ENCODE data around the gene COL23A1.

Gene COL23A1

GRCh38 chr5:178560911-178561310, 29.3 kb downstream of the COL23A1 start:
- no peak for DNase-seq (ENCODE audit: insufficient read length, low spot score)
- no peak for FAIRE-seq

- no peak for DNase-seq (ENCODE audit: insufficient read length, low spot score)
- no peak for FAIRE-seq
Observed at GRCh38 chr5:178557416-178557815, 32.8 kb downstream of the COL23A1 start.

GRCh38 chr5:178555771-178556211, 34.4 kb downstream of the COL23A1 start:
- no peak for DNase-seq (ENCODE audit: insufficient read length, low spot score)
- FAIRE-seq = no peak

- no peak for DNase-seq (ENCODE audit: insufficient read length, low spot score)
- no peak for FAIRE-seq
Observed at GRCh38 chr5:178555005-178555404, 35.2 kb downstream of the COL23A1 start.

- no peak for FAIRE-seq
- DNase-seq (ENCODE audit: insufficient read length, low spot score) = no peak
Observed at GRCh38 chr5:178554311-178554710, 35.9 kb downstream of the COL23A1 start.

GRCh38 chr5:178553517-178553916, 36.7 kb downstream of the COL23A1 start:
- no peak for FAIRE-seq
- DNase-seq (ENCODE audit: insufficient read length, low spot score) = no peak

GRCh38 chr5:178551468-178551867, 38.7 kb downstream of the COL23A1 start:
- FAIRE-seq (no peak), DNase-seq (ENCODE audit: insufficient read length, low spot score) (no peak)

GRCh38 chr5:178551059-178551458, 39.1 kb downstream of the COL23A1 start:
- FAIRE-seq = no peak
- no peak for DNase-seq (ENCODE audit: insufficient read length, low spot score)

- FAIRE-seq = no peak
Observed at GRCh38 chr5:178548746-178549145, 41.4 kb downstream of the COL23A1 start.

GRCh38 chr5:178547753-178548415, 42.3 kb downstream of the COL23A1 start:
- FAIRE-seq (no peak), DNase-seq (ENCODE audit: insufficient read length, low spot score) (no peak)

More at GRCh38 chr5:178548746-178549145, 41.4 kb downstream of the COL23A1 start:
- DNase-seq (ENCODE audit: insufficient read length, low spot score) = no peak

- DNase-seq (ENCODE audit: insufficient read length, low spot score) (no peak), FAIRE-seq (no peak)
Observed at GRCh38 chr5:178547052-178547666, 43.0 kb downstream of the COL23A1 start.

- no peak for FAIRE-seq
Observed at GRCh38 chr5:178546675-178547033, 43.5 kb downstream of the COL23A1 start.

GRCh38 chr5:178545941-178546674, 44.1 kb downstream of the COL23A1 start:
- no peak for FAIRE-seq
- no peak for DNase-seq (ENCODE audit: insufficient read length, low spot score)

More at GRCh38 chr5:178546675-178547033, 43.5 kb downstream of the COL23A1 start:
- no peak for DNase-seq (ENCODE audit: insufficient read length, low spot score)

- FAIRE-seq = no peak
Observed at GRCh38 chr5:178545176-178545575, 45.0 kb downstream of the COL23A1 start.

GRCh38 chr5:178544166-178544834, 45.9 kb downstream of the COL23A1 start:
- DNase-seq (ENCODE audit: insufficient read length, low spot score) (no peak), FAIRE-seq (no peak)

More at GRCh38 chr5:178545176-178545575, 45.0 kb downstream of the COL23A1 start:
- DNase-seq (ENCODE audit: insufficient read length, low spot score) = no peak

GRCh38 chr5:178542455-178542854, 47.7 kb downstream of the COL23A1 start:
- FAIRE-seq = no peak
- no peak for DNase-seq (ENCODE audit: insufficient read length, low spot score)

GRCh38 chr5:178540526-178540925, 49.7 kb downstream of the COL23A1 start:
- no peak for FAIRE-seq

GRCh38 chr5:178538741-178539229, 51.4 kb downstream of the COL23A1 start:
- no peak for DNase-seq (ENCODE audit: insufficient read length, low spot score)
- FAIRE-seq = no peak

More at GRCh38 chr5:178540526-178540925, 49.7 kb downstream of the COL23A1 start:
- DNase-seq (ENCODE audit: insufficient read length, low spot score) = no peak

GRCh38 chr5:178537467-178538371, 52.5 kb downstream of the COL23A1 start:
- no peak for DNase-seq (ENCODE audit: insufficient read length, low spot score)
- no peak for FAIRE-seq
